Measurements from ENCODE around the gene SVIP. TPM values are rescaled to one million over a fixed set of nuclear protein-coding genes. Genes with fewer than 3 reads are reported as not detected.

The SVIP gene
- 7.8 to 17.2 TPM (median 13.4 TPM) in 5 replicates for total RNA-seq (2022; extraction: Qiagen RNA extraction; ENCODE audit: low read depth)

DNA sequence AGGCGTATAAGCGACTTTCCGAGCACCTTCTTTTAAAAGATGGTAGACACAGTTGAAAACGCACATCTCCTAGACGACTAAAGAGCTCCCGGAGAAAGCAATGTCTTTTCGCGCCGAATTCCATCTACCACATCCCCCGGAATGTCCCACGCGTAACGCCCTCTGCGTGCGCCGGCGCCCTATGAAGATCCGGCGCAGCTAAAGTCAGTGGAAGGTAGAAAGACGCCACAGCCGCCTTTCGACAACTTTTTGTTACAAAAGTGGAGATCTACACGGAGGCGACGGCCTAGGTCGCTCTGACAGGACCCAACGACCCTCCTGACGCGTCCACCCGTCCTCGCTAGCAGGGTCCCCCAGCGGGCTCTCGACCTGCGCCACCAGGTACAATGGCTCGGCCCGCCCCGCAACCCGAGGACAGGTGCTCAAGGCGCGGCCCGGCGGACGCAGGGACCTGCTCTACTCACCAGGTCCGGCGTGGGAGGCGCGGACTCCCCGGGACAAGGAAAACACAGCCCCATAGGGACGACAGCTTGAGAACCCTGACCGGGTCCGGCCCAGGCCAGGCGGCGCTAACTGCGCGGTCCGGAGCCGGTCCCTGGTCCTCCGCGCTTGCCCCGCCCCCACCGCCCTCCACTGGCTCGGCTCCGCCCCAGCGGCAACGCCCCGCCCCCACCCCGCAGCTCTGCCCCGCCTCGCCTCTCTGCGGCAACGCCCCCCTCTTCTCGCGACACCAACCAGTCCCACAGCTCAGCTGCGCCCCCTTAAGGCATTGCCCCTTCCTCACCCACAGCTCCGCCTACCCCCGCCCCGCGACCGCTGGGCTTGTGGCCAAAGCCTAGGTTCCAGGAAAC, at the start of gene SVIP:
Gene SVIP, minus strand, starts transcription at position 571 of the 851 bp plus-strand sequence. Its CDS starts 53 bp downstream, at position 518.

DNA sequence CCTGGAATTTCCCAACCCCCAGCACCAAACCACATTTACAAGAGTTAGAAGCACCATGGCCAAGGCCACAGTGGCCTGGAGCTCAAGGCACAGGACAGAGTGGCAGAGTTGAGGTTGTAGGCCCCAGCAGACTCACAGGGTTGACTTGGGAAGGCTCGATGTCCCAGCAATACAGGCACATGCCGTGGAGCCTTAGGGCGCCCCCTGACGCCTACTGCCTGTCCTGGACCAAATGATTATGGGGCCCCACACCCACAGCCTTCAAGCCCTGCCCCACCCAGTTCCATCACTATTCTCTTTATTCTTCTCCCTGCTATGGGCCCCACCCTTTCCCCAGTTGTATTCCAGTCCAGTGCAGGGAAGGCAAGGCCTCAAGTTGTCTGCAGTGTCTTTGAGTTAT, 30.6 kb upstream of the SVIP start, which contains the start of gene CCDC179:
Gene CCDC179, minus strand, starts transcription at position 234 of the 400 bp plus-strand sequence. Its CDS starts 53 bp downstream, at position 181.

Other genes with a start within 250 kb of the SVIP start
- 5.0 to 8.6 TPM (median 7.3 TPM) in 5 replicates for gene FANCF, start 204.0 kb downstream of the SVIP start, total RNA-seq (2022; extraction: Qiagen RNA extraction; ENCODE audit: low read depth)
- 0.75 to 1.1 TPM (median 1.0 TPM) in 5 replicates for gene GAS2, start 163.2 kb downstream of the SVIP start, total RNA-seq (2022; extraction: Qiagen RNA extraction; ENCODE audit: low read depth)
- gene CCDC179, start 30.7 kb upstream of the SVIP start, total RNA-seq (2022; extraction: Qiagen RNA extraction; ENCODE audit: low read depth) = not detected in 5 replicates

All from A549 treated with ZK216348 at 1 μM for 4 hours (cell line).